Measurements from ENCODE around the gene PARP12. TPM values are rescaled to one million over a fixed set of nuclear protein-coding genes. Genes with fewer than 3 reads are reported as not detected.

Gene PARP12
- total and polyA plus RNA-seq, 2 of the 13 experiments (the other 11 are each of a cell fraction or from before 2014, with no cell fraction given), result 15.5 to 35.2 TPM

- TF ChIP-seq ZBTB33 (CRISPR knock-in tag; IDR thresholded peaks at IDR 0.05) (peak; percentile 50; the same call in 1 of the 2 replicates), FOXC1 (CRISPR knock-in tag; IDR thresholded peaks at IDR 0.05; ENCODE audit: borderline replicate concordance) (no peak), HNRNPL (IDR thresholded peaks at IDR 0.05; ENCODE audit: low read depth, low read length) (peak; percentile 74; the same call in 1 of the 2 replicates), IKZF4 (CRISPR knock-in tag; IDR thresholded peaks at IDR 0.05; ENCODE audit: borderline replicate concordance, low read depth, not compliant biosample characterization) (no peak), NFATC3 (CRISPR knock-in tag; IDR thresholded peaks at IDR 0.05) (no peak), ATF2 (CRISPR knock-in tag; IDR thresholded peaks at IDR 0.05) (0 out of 2 replicates have a peak, but pooled peaks have one; percentile 7), MATR3 (CRISPR knock-in tag; IDR thresholded peaks at IDR 0.05) (no peak), ATRX (CRISPR knock-in tag; IDR thresholded peaks at IDR 0.05; ENCODE audit: borderline replicate concordance) (no peak), HNF4G (IDR thresholded peaks at IDR 0.05; ENCODE audit: borderline replicate concordance, low read depth, low read length) (no peak), HNF4G (CRISPR knock-in tag; IDR thresholded peaks at IDR 0.05; ENCODE audit: borderline replicate concordance, low read depth) (no peak), NFKB2 (CRISPR knock-in tag; IDR thresholded peaks at IDR 0.05; ENCODE audit: borderline replicate concordance) (peak; percentile 6; the same call in 1 of the 2 replicates), PBX2 (CRISPR knock-in tag; IDR thresholded peaks at IDR 0.05) (no peak), ZNF879 (CRISPR knock-in tag; IDR thresholded peaks at IDR 0.05) (no peak), NR2C2 (CRISPR knock-in tag; IDR thresholded peaks at IDR 0.05; ENCODE audit: borderline replicate concordance) (no peak)
These were observed 628 bp downstream of the PARP12 start (continued) for GRCh38 chr7:140062118-140062527.
